GM19438 (cell line): Measurements from ENCODE around the gene PARP1.

Experiments used
- ATAC-seq: cut with Tn5 transposase; IDR thresholded peaks from one replicate; pipeline ENCODE4 v1.9.1; 2021; ENCODE audit warnings: low read depth; ENCODE audit not compliant: unreplicated experiment

Gene PARP1

DNA sequence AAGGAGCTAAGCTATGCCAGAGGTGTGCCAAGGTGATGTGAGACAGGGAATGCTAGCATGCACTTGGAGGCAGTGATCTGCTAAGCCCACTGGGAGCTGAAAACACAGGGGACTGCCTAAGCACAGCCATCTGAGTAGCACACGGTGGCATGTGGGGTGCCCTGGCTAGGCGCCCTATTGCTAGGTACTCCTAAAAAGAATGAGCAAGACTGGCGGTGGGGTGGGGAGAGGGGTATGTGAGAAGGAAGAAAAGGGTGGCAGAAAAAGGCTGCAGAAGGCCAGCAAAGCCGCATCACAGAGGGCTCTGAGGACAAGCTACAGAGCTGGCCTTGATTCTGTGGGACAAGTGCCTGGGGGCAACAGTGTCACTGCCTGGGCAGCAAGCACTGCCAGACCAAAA lies 23.9 kb downstream of the PARP1 start:
- ATAC-seq = no peak

DNA sequence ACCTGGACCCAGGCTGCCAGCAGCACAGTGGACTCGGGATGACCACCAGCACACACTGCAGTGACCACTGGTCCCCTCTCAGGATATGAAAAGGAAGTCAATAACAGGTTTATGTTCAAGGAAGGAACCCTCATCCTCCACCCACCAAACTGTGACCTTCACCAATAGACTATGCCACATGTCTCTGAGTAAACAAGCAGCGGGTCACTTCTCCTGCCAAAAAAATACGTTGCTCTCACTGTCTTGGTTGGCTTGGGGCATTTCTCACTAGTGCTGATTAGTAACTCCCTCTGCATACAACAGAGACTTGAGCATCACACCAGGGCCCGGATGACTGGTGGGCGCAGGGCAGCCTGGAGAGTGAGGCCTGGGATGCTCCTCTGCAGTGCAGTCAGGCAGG lies 25.9 kb downstream of the PARP1 start:
- no peak for ATAC-seq

DNA sequence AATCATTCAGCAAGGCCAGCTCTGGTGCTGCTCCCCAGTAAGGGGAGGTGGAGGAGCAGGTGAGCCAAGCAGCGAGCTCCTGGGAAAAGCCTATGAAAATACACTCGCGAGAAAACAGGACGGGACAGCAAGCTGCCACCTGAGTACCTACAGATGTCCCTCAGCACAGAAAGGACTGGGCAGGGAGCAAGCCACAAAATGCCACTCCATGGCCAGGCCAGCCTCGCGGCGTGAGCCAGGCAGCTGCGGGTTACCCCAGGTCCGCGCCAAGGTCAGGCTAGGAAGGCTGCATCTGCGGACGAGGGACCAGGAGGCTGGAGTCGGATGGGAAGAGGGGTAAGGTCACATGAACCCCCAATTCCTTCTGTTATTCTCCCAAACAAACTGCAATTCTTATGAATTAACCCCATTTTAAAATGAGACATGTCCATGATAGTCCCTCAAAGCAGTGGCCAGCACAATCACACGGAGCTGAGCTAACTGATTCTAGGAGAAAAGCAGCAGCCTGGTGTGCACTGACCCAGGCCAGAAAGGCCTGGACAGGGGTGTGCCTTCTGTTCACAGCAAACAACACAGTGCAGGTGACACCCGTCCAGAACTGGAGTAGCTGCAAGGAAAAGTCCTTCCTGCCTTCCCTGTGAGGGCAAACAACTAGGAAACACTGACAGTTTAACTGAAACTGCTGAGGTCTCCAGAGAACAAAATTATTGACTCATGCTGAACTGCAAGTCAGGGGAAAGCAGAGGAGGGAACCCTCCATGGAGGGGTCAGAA lies 26.5 kb downstream of the PARP1 start:
- ATAC-seq = no peak

DNA sequence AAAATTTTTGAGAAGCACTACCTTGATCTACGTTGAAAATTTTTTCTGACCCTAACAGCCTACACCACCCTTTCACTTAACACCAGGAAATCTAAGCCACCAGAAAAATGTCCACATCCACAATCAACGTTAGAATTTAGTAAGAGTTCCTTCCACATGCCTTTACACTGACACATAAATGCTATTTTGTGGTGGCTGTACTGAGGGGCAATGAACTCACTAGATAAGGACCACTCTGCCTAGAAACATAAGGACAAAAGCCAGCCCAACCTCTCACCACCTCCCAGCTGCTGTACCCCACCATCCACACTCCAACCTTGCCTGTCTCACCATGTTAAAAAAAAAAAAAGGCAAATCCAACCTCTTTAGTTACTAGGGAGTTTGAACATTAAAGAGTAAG lies 29.8 kb downstream of the PARP1 start:
- ATAC-seq = no peak

DNA sequence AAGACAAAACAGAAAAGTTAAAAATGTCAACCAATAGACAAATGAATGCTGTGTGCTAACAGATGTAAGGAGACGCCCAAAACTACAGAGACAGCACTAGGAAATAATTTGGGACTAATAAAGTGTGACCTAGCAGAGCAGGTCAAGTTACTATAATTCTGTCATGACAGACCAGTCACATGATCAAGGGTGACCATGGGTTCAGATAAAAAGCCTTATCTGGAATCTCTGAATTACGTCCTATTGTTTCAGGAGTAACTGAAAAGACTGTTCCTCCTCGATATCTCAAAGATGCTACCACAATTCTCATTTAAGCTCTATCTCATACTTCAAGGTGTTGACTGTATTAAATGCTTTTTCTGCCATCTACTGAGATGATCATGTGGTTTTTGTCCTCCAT lies 31.6 kb downstream of the PARP1 start:
- no peak for ATAC-seq

DNA sequence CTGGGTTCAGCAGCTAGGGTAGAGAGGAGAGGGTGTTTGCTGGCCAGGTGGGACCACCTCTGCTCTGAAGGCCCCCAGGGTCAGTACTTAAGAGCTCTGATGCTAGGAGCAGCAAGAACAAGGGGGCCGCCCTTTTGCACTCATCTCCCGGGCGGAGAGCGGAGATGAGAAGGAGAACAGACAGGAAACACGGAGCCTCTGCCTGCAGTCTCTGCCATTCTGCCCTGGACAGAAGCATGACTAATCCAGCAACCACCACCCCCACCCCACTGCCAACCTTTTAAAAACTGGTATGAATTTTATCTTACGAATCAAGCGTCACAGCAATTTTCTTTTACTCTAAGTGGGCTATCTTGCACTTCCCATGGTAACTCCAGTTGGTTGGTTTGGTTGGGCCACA lies 34.5 kb downstream of the PARP1 start:
- no peak for ATAC-seq

DNA sequence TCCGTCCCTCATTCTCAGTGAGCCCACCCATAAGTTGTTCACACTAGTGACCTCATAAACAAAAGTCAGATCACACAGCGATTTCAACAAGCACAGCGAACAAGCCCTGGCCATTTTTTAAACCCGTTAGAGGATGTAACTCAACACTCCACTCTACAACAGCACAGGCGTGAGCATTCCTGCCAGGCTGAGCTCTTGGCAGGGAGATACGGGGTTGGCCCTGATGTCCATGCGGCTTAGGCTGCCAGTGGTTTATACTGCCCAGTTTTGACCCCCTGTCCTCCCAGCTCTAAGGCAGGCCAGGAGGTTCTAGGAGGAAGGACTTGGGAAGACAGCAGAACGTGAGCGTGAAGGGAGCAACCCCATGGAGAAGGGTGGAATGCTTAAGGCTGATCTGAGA lies 35.0 kb downstream of the PARP1 start:
- no peak for ATAC-seq

DNA sequence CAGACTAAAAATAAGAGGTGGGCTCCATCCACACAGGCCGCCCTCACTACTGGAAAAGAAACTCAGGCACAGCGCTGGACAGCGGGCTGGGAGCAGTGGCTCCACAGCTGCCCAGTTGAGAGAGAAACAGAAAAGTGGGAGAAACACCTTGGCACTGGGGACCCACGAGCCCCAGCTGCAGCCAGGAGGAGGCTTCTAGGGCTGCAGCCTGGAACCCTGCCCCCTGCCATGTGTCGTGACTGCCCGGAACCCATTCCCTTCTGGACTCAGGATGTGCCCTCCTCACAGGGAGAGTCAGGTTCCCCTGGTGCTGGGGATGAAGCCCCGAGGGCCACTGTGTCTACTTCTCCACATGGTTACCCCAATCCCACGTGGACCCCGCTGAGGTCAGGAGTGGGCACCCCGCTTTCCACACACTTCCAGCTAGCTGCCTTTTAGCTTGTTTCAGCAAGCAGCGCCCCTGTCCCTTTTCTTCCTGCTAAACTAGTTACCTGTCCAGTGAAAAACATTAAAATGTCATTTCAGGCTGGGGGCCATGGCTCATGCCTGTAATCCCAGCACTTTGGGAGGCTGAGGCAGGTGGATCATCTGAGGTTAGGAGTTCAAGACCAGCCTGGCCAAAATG lies 35.9 kb downstream of the PARP1 start:
- ATAC-seq = no peak

DNA sequence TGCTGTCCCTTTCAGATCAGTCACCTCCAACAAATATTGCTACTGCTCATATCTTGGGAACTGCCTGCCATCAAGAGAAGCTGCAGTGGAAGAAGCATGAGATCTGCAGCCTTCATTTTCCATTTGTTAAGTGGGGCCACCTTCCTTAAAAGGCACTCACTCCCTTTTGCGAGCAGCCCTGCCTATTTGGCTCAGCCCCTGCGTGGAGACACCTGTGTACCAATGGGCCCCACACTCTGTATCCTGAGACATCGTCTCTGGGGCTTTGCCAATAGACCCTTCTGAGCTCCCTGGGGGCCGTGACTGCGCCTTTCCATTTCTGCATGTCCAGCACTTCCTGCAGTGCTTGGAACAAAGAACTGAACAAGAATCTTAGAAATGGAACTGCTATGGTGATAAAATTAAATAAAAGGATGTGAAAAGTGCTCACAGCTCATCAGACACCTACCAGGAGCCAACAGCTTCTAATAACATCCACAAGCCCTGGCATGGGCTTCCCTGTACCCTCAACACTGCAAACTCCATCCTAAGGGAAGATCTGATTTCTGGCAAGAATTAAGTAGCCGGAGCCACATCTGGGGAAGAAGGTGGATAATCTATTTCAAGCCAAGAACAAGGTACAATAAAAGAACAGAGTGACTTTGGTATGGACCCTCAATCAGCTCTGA lies 36.7 kb downstream of the PARP1 start:
- ATAC-seq = no peak

DNA sequence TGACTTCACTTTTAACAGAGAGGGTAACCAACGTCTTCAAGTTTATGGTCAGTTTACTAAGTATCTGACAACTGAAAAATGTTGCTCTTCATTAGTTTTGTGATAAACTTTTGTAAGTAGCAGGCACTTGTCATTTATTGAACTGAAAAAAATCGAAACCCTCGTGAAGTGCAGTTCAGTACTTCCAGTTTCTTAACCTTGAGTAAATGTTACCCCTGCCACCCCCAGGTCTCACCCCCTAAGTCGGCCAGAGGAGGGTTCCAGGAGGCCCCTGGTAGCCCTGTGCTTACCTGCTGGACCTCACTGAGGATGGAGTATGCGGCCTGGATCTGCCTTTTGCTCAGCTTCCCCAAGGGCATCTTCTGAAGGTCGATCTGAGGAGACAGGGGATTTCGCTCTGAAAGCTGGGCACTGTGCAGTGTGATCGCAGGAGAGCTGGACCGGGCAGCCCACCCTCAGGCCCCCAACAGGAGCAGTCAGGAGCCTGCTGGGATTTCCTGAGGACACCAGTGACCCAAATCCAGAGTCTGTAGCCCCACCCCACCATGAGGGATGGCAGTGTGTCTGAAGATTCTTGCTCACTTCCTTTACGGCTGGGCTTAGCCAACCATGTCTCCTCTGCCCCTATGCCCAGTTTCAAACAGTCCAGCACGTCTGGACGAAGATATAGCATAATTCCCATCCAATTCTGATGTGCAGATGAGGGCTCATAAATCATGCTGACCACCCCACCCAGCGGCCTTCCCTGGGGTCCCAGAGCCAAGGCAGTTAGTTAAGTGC lies 37.6 kb downstream of the PARP1 start:
- peak; percentile 78 for ATAC-seq

DNA sequence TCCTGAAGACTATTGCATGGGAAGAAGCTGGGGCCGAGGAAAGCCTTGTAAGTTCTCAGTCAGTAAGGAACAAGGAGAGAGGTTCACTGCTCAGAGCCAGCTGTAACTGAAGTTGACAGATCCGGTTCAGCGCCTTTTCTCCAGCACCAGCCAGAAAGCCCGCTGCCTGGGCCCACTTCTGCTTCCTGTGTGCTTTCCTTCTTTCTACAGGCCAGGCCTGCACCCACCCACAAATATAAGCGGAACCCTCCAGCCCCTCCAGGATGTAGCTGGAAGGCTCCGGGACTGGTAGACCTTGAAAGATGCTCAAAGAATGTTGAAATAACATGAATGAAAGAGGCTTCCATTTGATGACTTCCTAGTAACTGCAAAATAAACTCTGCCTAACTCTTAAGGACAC lies 38.8 kb downstream of the PARP1 start:
- no peak for ATAC-seq

DNA sequence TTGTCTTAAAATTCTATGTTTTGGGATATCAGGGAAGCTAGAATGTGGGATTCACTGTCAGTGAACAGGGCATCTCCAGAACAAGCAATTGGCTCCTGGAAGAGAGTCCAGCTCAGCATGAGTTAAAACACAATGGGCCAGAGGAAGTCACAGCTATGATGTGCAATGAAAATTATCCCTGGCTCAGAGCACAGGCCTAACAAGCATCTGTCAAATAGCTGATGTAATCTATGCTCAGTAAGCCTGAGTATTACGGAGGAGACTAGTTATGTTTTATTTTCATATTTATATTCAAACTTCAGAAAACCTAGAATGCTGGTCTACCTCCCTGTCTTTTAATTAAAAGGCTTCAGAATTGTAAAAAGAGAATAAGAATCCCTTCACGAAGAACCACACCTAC lies 41.6 kb downstream of the PARP1 start:
- ATAC-seq = no peak

DNA sequence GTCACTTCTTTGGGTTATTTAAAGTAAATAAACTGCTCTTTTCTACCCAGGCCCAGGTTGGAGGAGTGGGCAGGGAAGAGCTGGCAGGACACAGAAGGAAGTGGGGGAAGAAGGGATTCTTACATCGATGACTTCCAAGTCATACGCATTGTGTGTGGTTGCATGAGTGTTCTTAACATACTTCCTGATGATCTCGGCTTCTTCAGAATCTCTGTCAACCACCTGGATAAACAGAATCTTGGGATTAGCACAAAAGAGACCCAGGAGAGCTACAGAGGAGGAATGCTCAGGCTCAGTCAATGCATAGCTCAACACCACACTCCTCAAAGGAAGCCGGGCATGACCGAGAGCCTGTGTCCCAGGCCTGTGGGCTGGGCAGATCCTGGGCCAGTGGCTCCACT lies 42.1 kb downstream of the PARP1 start:
- no peak for ATAC-seq

DNA sequence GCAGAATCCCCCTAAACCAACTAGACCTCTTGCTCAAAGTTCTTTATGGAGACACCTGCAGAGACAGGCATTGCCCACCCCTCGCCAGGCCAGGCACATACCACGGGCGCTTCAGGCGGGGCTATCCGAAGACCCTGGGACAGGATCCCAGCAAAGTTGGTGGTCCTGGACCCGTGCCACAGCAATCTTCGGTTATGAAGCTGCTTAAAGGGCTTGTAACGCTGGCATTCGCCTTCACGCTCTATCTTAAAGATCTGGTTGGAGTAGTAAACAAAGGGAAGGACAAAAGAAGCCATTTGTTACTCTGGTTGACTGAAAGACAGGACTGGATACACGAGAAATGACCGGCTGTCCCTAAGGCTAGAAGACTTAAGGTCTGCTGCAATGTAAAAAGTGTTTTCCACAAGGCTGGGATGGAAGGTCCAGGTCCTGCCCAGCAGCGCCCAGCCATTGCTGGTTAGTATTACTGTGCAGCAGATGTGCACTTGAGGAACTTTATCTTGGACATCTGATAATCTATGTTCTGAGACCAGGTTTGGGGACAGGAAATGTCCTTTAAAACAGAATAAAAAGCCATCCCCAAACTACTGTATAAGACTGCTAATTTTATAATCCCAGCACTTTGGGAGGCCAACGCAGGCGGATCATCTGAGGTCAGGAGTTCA lies 42.9 kb downstream of the PARP1 start:
- ATAC-seq = no peak

DNA sequence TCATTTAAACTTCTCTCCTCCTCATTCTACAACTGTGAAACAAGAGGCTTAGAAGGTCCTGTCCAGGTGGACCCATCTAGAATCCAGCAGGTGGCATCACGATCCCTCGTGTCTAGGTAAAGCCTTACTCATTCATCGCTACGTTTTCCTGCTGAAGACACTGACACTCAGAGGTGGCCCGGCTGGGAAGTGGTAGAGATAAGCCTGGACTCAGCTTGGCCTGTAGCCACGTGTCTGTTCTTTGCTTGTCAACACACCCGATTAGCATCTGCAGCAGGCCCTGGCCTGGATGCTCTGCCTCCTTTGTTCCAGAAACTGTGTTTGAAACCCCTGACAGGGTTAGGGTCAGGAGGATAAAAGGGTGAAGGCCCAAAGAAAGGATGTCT lies 43.4 kb downstream of the PARP1 start:
- ATAC-seq = no peak

DNA sequence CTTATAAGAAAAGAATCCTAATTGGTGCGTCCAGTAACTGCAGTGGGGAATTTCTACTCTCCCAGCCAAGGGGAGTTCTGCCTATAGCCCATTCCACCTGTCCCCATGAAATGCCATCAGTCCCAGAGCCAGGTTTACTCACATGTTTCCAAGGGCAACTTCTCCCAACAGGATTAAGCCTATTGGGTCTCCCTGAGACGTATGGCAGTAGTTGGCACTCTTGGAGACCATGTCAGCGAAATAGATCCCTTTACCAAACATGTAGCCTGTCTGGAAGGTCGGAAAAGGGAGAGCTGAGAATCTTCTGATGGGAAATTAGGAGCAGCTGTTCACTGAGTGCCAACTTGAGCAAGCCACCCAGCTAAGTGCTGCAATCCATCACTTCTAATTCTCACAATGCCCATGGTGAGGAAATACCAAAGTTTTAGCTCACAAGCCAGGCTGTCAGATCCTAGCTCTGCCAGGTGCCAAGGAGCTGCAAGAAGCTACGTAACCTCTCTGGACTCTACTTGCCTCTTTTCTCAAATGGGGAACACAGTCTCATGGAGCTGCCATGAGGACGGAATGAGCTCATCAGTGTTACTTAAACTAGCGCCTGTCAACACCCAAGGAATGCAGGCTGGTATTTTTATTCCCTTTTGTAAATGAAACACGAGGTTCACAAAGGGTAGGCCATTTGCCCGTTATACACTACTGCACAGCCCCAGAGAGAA lies 43.9 kb downstream of the PARP1 start:
- no peak for ATAC-seq

DNA sequence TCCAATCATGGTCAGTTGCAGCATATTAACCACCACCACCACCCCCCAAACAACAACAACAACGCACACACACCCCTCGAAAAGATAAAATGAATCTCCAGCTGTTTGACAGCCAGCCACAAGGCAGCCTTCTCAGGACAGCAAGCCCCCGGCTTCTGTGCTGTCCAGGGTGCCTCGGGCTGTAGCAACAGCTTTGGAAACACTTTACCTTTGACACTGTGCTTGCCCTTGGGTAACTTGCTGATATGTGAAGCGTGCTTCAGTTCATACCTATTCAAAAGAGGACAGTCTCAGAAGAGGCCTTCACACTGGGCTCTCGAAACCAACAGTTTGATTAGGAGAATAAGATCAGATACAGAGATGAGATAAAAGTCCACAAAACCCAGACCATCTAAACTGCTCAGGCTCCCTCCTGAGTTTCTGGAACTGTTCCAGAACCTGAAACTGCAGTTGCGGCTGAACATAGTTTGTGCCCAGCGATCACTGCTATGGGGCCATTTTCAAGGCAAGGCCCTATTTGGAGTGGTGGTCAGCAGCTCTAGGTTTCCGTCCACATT lies 44.9 kb downstream of the PARP1 start:
- no peak for ATAC-seq

DNA sequence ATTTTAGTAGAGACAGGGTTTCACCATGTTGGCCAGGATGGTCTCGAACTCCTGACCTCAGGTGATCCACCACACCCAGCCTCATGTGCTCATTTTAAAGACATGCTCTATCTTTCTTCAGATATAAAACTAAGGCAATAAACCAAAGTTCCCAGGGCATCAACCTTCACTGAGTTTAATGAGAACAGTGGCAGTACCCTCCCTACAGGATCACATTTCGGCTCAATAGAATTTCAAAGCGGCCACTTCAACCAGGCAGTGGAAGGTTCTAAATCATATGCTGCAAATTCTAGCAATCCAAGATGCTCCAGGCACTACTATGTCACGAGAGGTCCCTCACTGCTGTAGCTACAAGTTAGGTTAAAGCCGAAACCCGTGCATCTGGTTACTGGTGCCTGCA lies 45.5 kb downstream of the PARP1 start:
- ATAC-seq = no peak

DNA sequence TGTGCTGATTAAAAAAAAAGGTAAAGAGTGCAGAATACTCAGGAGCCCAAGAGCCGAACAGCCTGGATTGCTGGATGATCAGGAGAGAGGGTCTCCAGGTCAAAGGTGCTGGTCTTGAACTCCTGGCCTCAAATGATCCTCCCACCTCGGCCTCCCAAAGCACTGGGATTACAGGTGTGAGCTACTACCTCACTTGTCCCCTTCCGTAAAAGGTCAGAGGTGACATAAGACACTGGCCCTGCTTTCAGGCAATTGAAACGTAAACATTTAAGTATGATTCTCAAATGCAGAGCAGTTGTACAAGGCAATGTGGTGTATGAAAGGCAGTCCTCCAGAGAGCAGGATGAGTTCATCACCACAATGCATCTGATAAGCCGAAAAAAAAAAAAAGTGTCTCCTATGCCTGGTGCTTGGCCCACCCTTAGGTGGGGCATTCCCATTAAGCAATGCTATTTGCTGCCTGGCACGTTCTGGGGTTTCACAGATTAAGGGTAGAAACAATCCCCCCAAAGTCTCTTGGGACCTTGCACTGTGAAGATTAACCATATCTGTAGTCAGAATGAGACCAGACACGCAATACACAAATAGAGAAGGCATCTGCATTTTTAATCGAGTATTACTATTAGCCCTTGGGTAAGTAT lies 47.7 kb downstream of the PARP1 start:
- peak; percentile 63 for ATAC-seq
